Calu3 (cell line): ENCODE results near the gene MBD3L5. TPM values are rescaled to one million over a fixed set of nuclear protein-coding genes. Genes with fewer than 3 reads are reported as not detected.

Experiments used
- BruUV-seq: library from RNA; stranded (reverse); fragments of 400-500 nt; replicated peaks from 2 replicates; lab custom pipeline; 2021; lab: Mats Ljungman, UMichigan
- CTCF ChIA-PET: fragments of 300-600 bp; sonication (Branson Sonifier 250); formaldehyde crosslinking; loops from one replicate; lab custom pipeline; 2022; ENCODE audit warnings: antibody characterized with exemption; lab: Charles Lee
- DNase-seq: peaks from one replicate; pipeline ENCODE4 v3.0.0; 2022
- H3K27ac Mint-ChIP-seq: one replicate; pipeline ENCODE4 v1.8.0; 2022; ENCODE audit warnings: mixed read lengths; ENCODE audit not compliant: unreplicated experiment
- H3K27me3 Mint-ChIP-seq: one replicate; pipeline ENCODE4 v1.8.0; 2022; ENCODE audit warnings: mixed read lengths; ENCODE audit not compliant: unreplicated experiment
- H3K36me3 Mint-ChIP-seq: one replicate; pipeline ENCODE4 v1.8.0; 2022; ENCODE audit warnings: mild to moderate bottlenecking, moderate library complexity, mixed read lengths; ENCODE audit not compliant: insufficient read depth, unreplicated experiment
- H3K4me1 Mint-ChIP-seq: one replicate; pipeline ENCODE4 v1.8.0; 2022; ENCODE audit warnings: mild to moderate bottlenecking, low read depth, mixed read lengths; ENCODE audit not compliant: unreplicated experiment
- H3K4me3 Mint-ChIP-seq: one replicate; pipeline ENCODE4 v1.8.0; 2022; ENCODE audit warnings: mild to moderate bottlenecking, low read depth, moderate library complexity, mixed read lengths; ENCODE audit not compliant: unreplicated experiment
- H3K9me3 Mint-ChIP-seq: one replicate; pipeline ENCODE4 v1.8.0; 2022; ENCODE audit warnings: low read depth, mixed read lengths; ENCODE audit not compliant: unreplicated experiment
- CTCF ChIP-seq: fragments of 200-600 bp; IDR thresholded peaks from one replicate; pipeline ENCODE4 v1.8.0; 2022; ENCODE audit warnings: antibody characterized with exemption; ENCODE audit not compliant: unreplicated experiment
- intact Hi-C: fragments of 100-400 bp; cut with micrococcal nuclease; formaldehyde crosslinking; loops from one replicate; pipeline ENCODE4 v1.10.0; 2022; ENCODE audit not compliant: unreplicated experiment
- total RNA-seq: library from RNA; stranded (reverse); gene quantifications from 2 replicates; pipeline ENCODE4 v1.2.3, GENCODE V29; 2022

MBD3L5 gene
- total RNA-seq, 1 experiment from 2014 or later = not detected

- peaks cover 38% of the 10 kb centered on the region for H3K27me3 Mint-ChIP-seq
- CTCF ChIA-PET = no interaction called here
Observed at GRCh38 chr19:6996810-6997209, 33.6 kb upstream of the MBD3L5 start.

GRCh38 chr19:6997679-6998445 lies 32.5 kb upstream of the MBD3L5 start:
- Mint-ChIP-seq H3K4me3 (no peak overlapping the region), H3K36me3 (no peaks in the 10 kb centered on the region), H3K4me1 (no peaks in the 10 kb centered on the region), H3K27me3 (peaks cover 38% of the 10 kb centered on the region), H3K9me3 (peaks cover 8% of the 10 kb centered on the region), H3K27ac (no peak overlapping the region)
- no peak for DNase-seq
- no peak for TF ChIP-seq CTCF
- intact Hi-C loops = no loop called here
- CTCF ChIA-PET = no interaction called here
- BruUV-seq = no TSS peak

More at GRCh38 chr19:6996810-6997209, 33.6 kb upstream of the MBD3L5 start:
- H3K36me3 Mint-ChIP-seq = no peaks in the 10 kb centered on the region
- intact Hi-C loops = no loop called here
- DNase-seq = no peak
- no peaks in the 10 kb centered on the region for H3K4me1 Mint-ChIP-seq
- no TSS peak for BruUV-seq
- peaks cover 8% of the 10 kb centered on the region for H3K9me3 Mint-ChIP-seq
- no peak for TF ChIP-seq CTCF
- H3K4me3 Mint-ChIP-seq = no peak overlapping the region
- H3K27ac Mint-ChIP-seq = no peak overlapping the region

GRCh38 chr19:6999933-7000332 lies 30.4 kb upstream of the MBD3L5 start:
- Mint-ChIP-seq H3K4me3 (no peak overlapping the region), H3K4me1 (no peaks in the 10 kb centered on the region), H3K27me3 (peaks cover 38% of the 10 kb centered on the region), H3K27ac (no peak overlapping the region), H3K36me3 (no peaks in the 10 kb centered on the region), H3K9me3 (peaks cover 5% of the 10 kb centered on the region)
- no peak for DNase-seq
- no peak for TF ChIP-seq CTCF
- CTCF ChIA-PET = no interaction called here
- intact Hi-C loops = no loop called here
- BruUV-seq = no TSS peak

GRCh38 chr19:7000333-7000732 lies 30.0 kb upstream of the MBD3L5 start:
- no peak for DNase-seq
- Mint-ChIP-seq H3K9me3 (peaks cover 1% of the 10 kb centered on the region), H3K4me3 (no peak overlapping the region), H3K27me3 (peaks cover 38% of the 10 kb centered on the region), H3K36me3 (no peaks in the 10 kb centered on the region), H3K27ac (no peak overlapping the region), H3K4me1 (no peaks in the 10 kb centered on the region)
- intact Hi-C loops = no loop called here
- CTCF ChIA-PET = no interaction called here
- BruUV-seq = no TSS peak
- no peak for TF ChIP-seq CTCF
